Testis (tissue), 2 donors: ENCODE data around the gene IQSEC1.

Source experiments
- CTCF ChIP-seq, 3 experiments: fragments of 450-650 bp in 2 of 3; fragments of 200-600 bp in 1 of 3; sonication (generic) in 1 of 3; IDR thresholded peaks; one replicate each; pipeline ENCODE4 v1.5.1; 2016 to 2019; ENCODE audit warnings: antibody characterized with exemption in 3 of 3, mild to moderate bottlenecking in 2 of 3, moderate library complexity in 1 of 3
- POLR2A ChIP-seq: fragments of 450-650 bp; IDR thresholded peaks from one replicate; pipeline ENCODE4 v1.6.1; 2017; ENCODE audit warnings: antibody characterized with exemption, mild to moderate bottlenecking, moderate library complexity

GRCh38 chr3:12986031-12986430 lies 87.2 kb downstream of the IQSEC1 start:
- TF ChIP-seq CTCF (IDR thresholded peaks at IDR 0.05) (no peak), POLR2A (no peak)
